HCT116 (cell line): Measurements from ENCODE around the gene MED15.

Experiments
- POLR2A ChIP-seq: IDR thresholded peaks from 2 replicates; pipeline ENCODE4 v1.7.0; 2011; ENCODE audit warnings: borderline replicate concordance; ENCODE audit not compliant: insufficient read depth, insufficient read length; ENCODE audit errors: extremely low read depth
- TF ChIP-seq, protein P1 (sequence below), 3 experiments: fragments of 200-600 bp in 1 of 3; sonication (generic) in 1 of 3; IDR thresholded peaks in 2 of 3; conservative IDR thresholded peaks in 1 of 3; 2 replicates each; pipeline ENCODE4 v1.5.1; 2012 to 2017; ENCODE audit warnings: low read depth in 2 of 3, low read length in 2 of 3, antibody characterized with exemption in 1 of 3, borderline replicate concordance in 1 of 3, control low read depth in 1 of 3, mild to moderate bottlenecking in 1 of 3, mixed read lengths in 1 of 3, mixed run types in 1 of 3, moderate library complexity in 1 of 3; ENCODE audit not compliant: insufficient read depth in 1 of 3
- TF ChIP-seq, protein P2 (sequence below): IDR thresholded peaks from 2 replicates; pipeline ENCODE4 v1.6.1; 2012

DNA sequence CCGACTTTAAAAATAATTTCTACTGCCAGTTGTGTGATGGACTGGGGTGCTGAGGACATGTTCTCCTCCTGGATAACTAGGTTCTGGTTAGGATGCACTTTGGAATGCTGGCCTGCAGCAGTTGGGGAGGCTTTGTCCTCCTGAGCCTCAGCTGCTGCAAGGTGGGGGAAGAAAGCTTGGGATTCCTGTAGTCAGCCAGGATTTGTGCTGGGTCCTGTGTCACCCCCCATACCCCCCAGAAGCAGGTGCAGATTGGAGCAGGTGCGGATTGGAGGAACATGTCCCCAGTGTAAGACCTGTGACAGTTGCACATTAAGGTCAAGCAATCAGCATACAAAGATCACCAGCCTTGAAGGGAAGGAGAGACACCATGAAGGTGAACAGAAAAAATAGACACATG lies 51.1 kb downstream of the MED15 start:
- TF ChIP-seq, protein P1, sequence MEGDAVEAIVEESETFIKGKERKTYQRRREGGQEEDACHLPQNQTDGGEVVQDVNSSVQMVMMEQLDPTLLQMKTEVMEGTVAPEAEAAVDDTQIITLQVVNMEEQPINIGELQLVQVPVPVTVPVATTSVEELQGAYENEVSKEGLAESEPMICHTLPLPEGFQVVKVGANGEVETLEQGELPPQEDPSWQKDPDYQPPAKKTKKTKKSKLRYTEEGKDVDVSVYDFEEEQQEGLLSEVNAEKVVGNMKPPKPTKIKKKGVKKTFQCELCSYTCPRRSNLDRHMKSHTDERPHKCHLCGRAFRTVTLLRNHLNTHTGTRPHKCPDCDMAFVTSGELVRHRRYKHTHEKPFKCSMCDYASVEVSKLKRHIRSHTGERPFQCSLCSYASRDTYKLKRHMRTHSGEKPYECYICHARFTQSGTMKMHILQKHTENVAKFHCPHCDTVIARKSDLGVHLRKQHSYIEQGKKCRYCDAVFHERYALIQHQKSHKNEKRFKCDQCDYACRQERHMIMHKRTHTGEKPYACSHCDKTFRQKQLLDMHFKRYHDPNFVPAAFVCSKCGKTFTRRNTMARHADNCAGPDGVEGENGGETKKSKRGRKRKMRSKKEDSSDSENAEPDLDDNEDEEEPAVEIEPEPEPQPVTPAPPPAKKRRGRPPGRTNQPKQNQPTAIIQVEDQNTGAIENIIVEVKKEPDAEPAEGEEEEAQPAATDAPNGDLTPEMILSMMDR (IDR thresholded peaks at IDR 0.05 in 2 of 3, conservative IDR thresholded peaks at IDR 0.05 in 1 of 3; ENCODE audit: borderline replicate concordance in 1 of 3, insufficient read depth in 1 of 3, low read depth in 2 of 3, low read length in 2 of 3): no peak
- TF ChIP-seq POLR2A: no peak
- TF ChIP-seq, protein P2, sequence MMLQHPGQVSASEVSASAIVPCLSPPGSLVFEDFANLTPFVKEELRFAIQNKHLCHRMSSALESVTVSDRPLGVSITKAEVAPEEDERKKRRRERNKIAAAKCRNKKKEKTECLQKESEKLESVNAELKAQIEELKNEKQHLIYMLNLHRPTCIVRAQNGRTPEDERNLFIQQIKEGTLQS: no peak
